Measurements from ENCODE around the gene ANKFY1. TPM values are rescaled to one million over a fixed set of nuclear protein-coding genes. Genes with fewer than 3 reads are reported as not detected.
A peak's percentile ranks its signal among the peaks of the same experiment; 100 is the strongest.
"Not testable (repeated sequence)": the region's sequence is repeated elsewhere in the genome, so short reads cannot be mapped to it uniquely, and the experiment has no call there.

The ANKFY1 gene
- total RNA-seq, 4 donors from 2014 or later = 43.3 to 49.8 (median 46.7) TPM

- Histone ChIP-seq H3K9me3 (no peaks in the 10 kb centered on the region), H3K27ac (peak overlapping the region; percentile 99 to 100 (median 100)), H3K4me3 (peak overlapping the region; percentile 80 to 99 (median 84)), H3K36me3 (peaks cover 0 to 6% (median 0%) of the 10 kb centered on the region in 3 donors), H3K4me1 (peaks cover 6 to 57% (median 40%) of the 10 kb centered on the region in 4 donors), H3K27me3 (no peaks in the 10 kb centered on the region)
- DNase-seq (ENCODE audit: low spot score in 2 of 2) = no peak
- TF ChIP-seq POLR2A (IDR thresholded peaks at IDR 0.05) = no peak
- TF ChIP-seq CTCF (IDR thresholded peaks at IDR 0.05) = no peak
- TF ChIP-seq EP300 (IDR thresholded peaks at IDR 0.05) = no peak
- WGBS, 2 donors = 4 to 5% methylated on average over 31 to 53 of the region's 56 CpGs
These were observed 121.5 kb downstream of the ANKFY1 start for GRCh38 chr17:4142107-4142900.

- H3K9me3 ChIP-seq = no peaks in the 10 kb centered on the region
- no peak for DNase-seq (ENCODE audit: low spot score in 2 of 2)
- H3K27ac ChIP-seq = peak overlapping the region in 1 of 4 donors; percentile 50
- WGBS, 2 donors = 80 to 86% methylated on average over 2 of the region's 2 CpGs
- no peaks in the 10 kb centered on the region for H3K27me3 ChIP-seq
- peaks cover 0 to 6% (median 0%) of the 10 kb centered on the region in 3 donors for H3K36me3 ChIP-seq
- H3K4me1 ChIP-seq = peaks cover 6 to 75% (median 41%) of the 10 kb centered on the region in 4 donors
- no peak overlapping the region for H3K4me3 ChIP-seq
- no peak for TF ChIP-seq CTCF (IDR thresholded peaks at IDR 0.05)
- no peak for TF ChIP-seq POLR2A (IDR thresholded peaks at IDR 0.05)
- no peak for TF ChIP-seq EP300 (IDR thresholded peaks at IDR 0.05)
These were observed 123.7 kb downstream of the ANKFY1 start for GRCh38 chr17:4140125-4140524.

GRCh38 chr17:4138906-4139526 lies 124.8 kb downstream of the ANKFY1 start:
- 81 to 86% methylated on average over 9 of the region's 9 CpGs for WGBS, 2 donors

GRCh38 chr17:4136373-4136772 lies 127.4 kb downstream of the ANKFY1 start:
- Histone ChIP-seq H3K27me3 (no peaks in the 10 kb centered on the region), H3K27ac (peak overlapping the region in 1 of 4 donors; percentile 7), H3K4me3 (no peak overlapping the region), H3K36me3 (peaks cover 0 to 6% (median 0%) of the 10 kb centered on the region in 3 donors), H3K9me3 (no peaks in the 10 kb centered on the region), H3K4me1 (peaks cover 2 to 65% (median 28%) of the 10 kb centered on the region in 4 donors)
- no peak for TF ChIP-seq CTCF (IDR thresholded peaks at IDR 0.05)
- TF ChIP-seq EP300 (IDR thresholded peaks at IDR 0.05) = no peak
- TF ChIP-seq POLR2A (IDR thresholded peaks at IDR 0.05) = no peak
- WGBS, 2 donors = 77 to 84% methylated on average over 6 of the region's 6 CpGs
- no peak for DNase-seq (ENCODE audit: low spot score in 2 of 2)

More at GRCh38 chr17:4138906-4139526, 124.8 kb downstream of the ANKFY1 start:
- Histone ChIP-seq H3K27ac (peak overlapping the region in 1 of 4 donors; percentile 50), H3K4me1 (peaks cover 6 to 70% (median 33%) of the 10 kb centered on the region in 4 donors)
- H3K27me3 ChIP-seq; H3K4me3 ChIP-seq; H3K36me3 ChIP-seq; H3K9me3 ChIP-seq; DNase-seq (ENCODE audit: low spot score in 2 of 2): not testable (repeated sequence)

- H3K27me3 ChIP-seq = no peaks in the 10 kb centered on the region
- peaks cover 0 to 6% (median 0%) of the 10 kb centered on the region in 3 donors for H3K36me3 ChIP-seq
- DNase-seq (ENCODE audit: low spot score in 2 of 2) = no peak
- H3K9me3 ChIP-seq = no peaks in the 10 kb centered on the region
- H3K27ac ChIP-seq = no peak overlapping the region
- H3K4me3 ChIP-seq = no peak overlapping the region
- TF ChIP-seq POLR2A (IDR thresholded peaks at IDR 0.05) (no peak), EP300 (IDR thresholded peaks at IDR 0.05) (no peak), CTCF (IDR thresholded peaks at IDR 0.05) (no peak)
- WGBS, 2 donors = 88 to 92% methylated on average over 3 of the region's 3 CpGs
- H3K4me1 ChIP-seq = peaks cover 0 to 65% (median 20%) of the 10 kb centered on the region in 4 donors
These were observed 128.3 kb downstream of the ANKFY1 start for GRCh38 chr17:4135489-4135888.

Measured in tibial nerve (tissue), 4 donors.